HG02678 (cell line): ENCODE results near the gene UMAD1.
A peak's percentile ranks its signal among the peaks of the same experiment; 100 is the strongest.

Experiments used
- ATAC-seq: cut with Tn5 transposase; IDR thresholded peaks from one replicate; pipeline ENCODE4 v1.9.1; 2021; ENCODE audit warnings: mild to moderate bottlenecking, moderate library complexity; ENCODE audit not compliant: unreplicated experiment

The UMAD1 gene

GRCh38 chr7:7761974-7762779, 121.6 kb downstream of the UMAD1 start:
- ATAC-seq, result peak; percentile 62

GRCh38 chr7:7764520-7765396, 124.2 kb downstream of the UMAD1 start:
- no peak for ATAC-seq

GRCh38 chr7:7765422-7765821, 124.9 kb downstream of the UMAD1 start:
- ATAC-seq, result peak; percentile 66

GRCh38 chr7:7766671-7767070, 126.1 kb downstream of the UMAD1 start:
- no peak for ATAC-seq

- ATAC-seq, result no peak
Measured at GRCh38 chr7:7768977-7769709, 128.6 kb downstream of the UMAD1 start.

- no peak for ATAC-seq
Measured at GRCh38 chr7:7769710-7770627, 129.4 kb downstream of the UMAD1 start.

GRCh38 chr7:7771452-7771851, 130.9 kb downstream of the UMAD1 start:
- ATAC-seq, result no peak

GRCh38 chr7:7772397-7772821, 131.9 kb downstream of the UMAD1 start:
- peak; percentile 48 for ATAC-seq

GRCh38 chr7:7773334-7774309, 133.1 kb downstream of the UMAD1 start:
- peak; percentile 63 for ATAC-seq

GRCh38 chr7:7779888-7780287, 139.3 kb downstream of the UMAD1 start:
- ATAC-seq, result no peak

GRCh38 chr7:7783001-7783400, 142.4 kb downstream of the UMAD1 start:
- no peak for ATAC-seq

- no peak for ATAC-seq
Measured at GRCh38 chr7:7785344-7785973, 144.9 kb downstream of the UMAD1 start.

- ATAC-seq, result no peak
Measured at GRCh38 chr7:7786595-7786994, 146.0 kb downstream of the UMAD1 start.

GRCh38 chr7:7789551-7789988, 149.0 kb downstream of the UMAD1 start:
- peak; percentile 93 for ATAC-seq

- ATAC-seq, result no peak
Measured at GRCh38 chr7:7790041-7790741, 149.6 kb downstream of the UMAD1 start.

GRCh38 chr7:7791523-7791922, 151.0 kb downstream of the UMAD1 start:
- ATAC-seq, result no peak

- no peak for ATAC-seq
Measured at GRCh38 chr7:7792056-7792455, 151.5 kb downstream of the UMAD1 start.

GRCh38 chr7:7793249-7793648, 152.7 kb downstream of the UMAD1 start:
- ATAC-seq, result no peak
